HepG2 (cell line): ENCODE results near the gene NOXO1. TPM values are rescaled to one million over a fixed set of nuclear protein-coding genes. Genes with fewer than 3 reads are reported as not detected.
A peak's percentile ranks its signal among the peaks of the same experiment; 100 is the strongest.

Experiments
- DR1 ChIP-seq: sonication (generic); formaldehyde crosslinking; IDR thresholded peaks from 2 replicates; pipeline ENCODE4 v1.8.0; 2021; ENCODE audit warnings: mild to moderate bottlenecking, missing genetic modification reagents, inconsistent platforms
- HNRNPLL ChIP-seq: fragments of 200-400 bp; formaldehyde crosslinking; IDR thresholded peaks from 2 replicates; pipeline ENCODE4 v1.6.1; 2017; ENCODE audit warnings: mild to moderate bottlenecking, low read depth, low read length; ENCODE audit not compliant: poor library complexity, severe bottlenecking
- JUN ChIP-seq: sonication (generic); formaldehyde crosslinking; IDR thresholded peaks from 2 replicates; pipeline ENCODE4 v1.4.0; 2020; ENCODE audit warnings: mild to moderate bottlenecking, missing genetic modification reagents
- MTA3 ChIP-seq: sonication (generic); formaldehyde crosslinking; IDR thresholded peaks from 2 replicates; pipeline ENCODE4 v1.4.0; 2020; ENCODE audit warnings: missing genetic modification reagents
- NBN ChIP-seq: fragments of 450-650 bp; conservative IDR thresholded peaks from 2 replicates; pipeline ENCODE4 v1.6.1; 2017
- NR2F6 ChIP-seq, 2 experiments: IDR thresholded peaks; 2 replicates each; pipeline ENCODE4 v1.6.1; 2016; ENCODE audit warnings: antibody characterized with exemption in 1 of 2, mild to moderate bottlenecking in 1 of 2
- SIN3B ChIP-seq: fragments of 150-350 bp; IDR thresholded peaks from 2 replicates; pipeline ENCODE4 v1.6.1; 2014; ENCODE audit warnings: low read length
- SMAD3 ChIP-seq: sonication (generic); formaldehyde crosslinking; IDR thresholded peaks from 2 replicates; pipeline ENCODE4 v1.4.0; 2020; ENCODE audit warnings: missing genetic modification reagents
- SP5 ChIP-seq: IDR thresholded peaks from 2 replicates; pipeline ENCODE4 v1.6.1; 2016; ENCODE audit warnings: low read depth, borderline replicate concordance
- ZBTB38 ChIP-seq: sonication (generic); formaldehyde crosslinking; IDR thresholded peaks from 2 replicates; pipeline ENCODE4 v1.5.1; 2020; ENCODE audit warnings: mild to moderate bottlenecking, missing genetic modification reagents
- ZFP41 ChIP-seq: sonication (generic); formaldehyde crosslinking; IDR thresholded peaks from 2 replicates; pipeline ENCODE4 v1.4.0; 2020; ENCODE audit warnings: mild to moderate bottlenecking, missing genetic modification reagents, borderline replicate concordance
- ZNF124 ChIP-seq: sonication (generic); formaldehyde crosslinking; IDR thresholded peaks from 2 replicates; pipeline ENCODE4 v1.4.0; 2020; ENCODE audit warnings: missing genetic modification reagents
- ZNF30 ChIP-seq: sonication (generic); formaldehyde crosslinking; IDR thresholded peaks from 2 replicates; pipeline ENCODE4 v1.5.0; 2020; ENCODE audit warnings: mild to moderate bottlenecking, missing genetic modification reagents
- ZNF558 ChIP-seq: sonication (generic); formaldehyde crosslinking; IDR thresholded peaks from 2 replicates; pipeline ENCODE4 v1.9.0; 2022; ENCODE audit warnings: mild to moderate bottlenecking, missing genetic modification reagents, borderline replicate concordance
- ZNF670 ChIP-seq: sonication (generic); formaldehyde crosslinking; IDR thresholded peaks from 2 replicates; pipeline ENCODE4 v1.8.0; 2022; ENCODE audit warnings: mild to moderate bottlenecking, missing genetic modification reagents, borderline replicate concordance
- polyA plus RNA-seq, 8 experiments: library from polyadenylated mRNA; depleted of rRNA in 3 of 8; stranded (reverse) in 7 of 8; unstranded in 1 of 8; fragments of >200 nt; fragmentation: Illumina TruSeq in 4 of 8; extraction: Trizol in 4 of 8; gene quantifications; 2 replicates each; pipeline versions ENCODE4 v1.2.1 to v1.2.3, GENCODE V29; 2011 to 2016; ENCODE audit warnings: low read depth in 4 of 8, missing spikeins in 1 of 8, mixed read lengths in 1 of 8; ENCODE audit not compliant: insufficient read depth in 1 of 8
- total RNA-seq, 5 experiments: library from RNA; depleted of rRNA; stranded (reverse); fragments of >200 nt; fragmentation: Illumina TruSeq; extraction: Trizol; gene quantifications; 2 replicates each; pipeline ENCODE4 v1.2.3, GENCODE V29; 2016; ENCODE audit warnings: low read depth in 1 of 5
- TF ChIP-seq, protein P1 (sequence below): sonication (generic); formaldehyde crosslinking; IDR thresholded peaks from 2 replicates; pipeline ENCODE4 v1.4.0; 2020; ENCODE audit warnings: missing genetic modification reagents, borderline replicate concordance
- TF ChIP-seq, protein P2 (sequence below): sonication (generic); formaldehyde crosslinking; IDR thresholded peaks from 2 replicates; pipeline ENCODE4 v1.8.0; 2022; ENCODE audit warnings: mild to moderate bottlenecking, missing genetic modification reagents, borderline replicate concordance
- TF ChIP-seq, protein P3 (sequence below): sonication (generic); formaldehyde crosslinking; IDR thresholded peaks from 2 replicates; pipeline ENCODE4 v1.5.0; 2020; ENCODE audit warnings: mild to moderate bottlenecking, missing genetic modification reagents
- TF ChIP-seq, protein P4 (sequence below): sonication (generic); formaldehyde crosslinking; IDR thresholded peaks from 2 replicates; pipeline ENCODE4 v1.9.0; 2022; ENCODE audit warnings: low read depth, missing genetic modification reagents

The NOXO1 gene
- total and polyA plus RNA-seq, 2 of the 13 experiments (the other 11 are each of a cell fraction or from before 2014, with no cell fraction given), result 0.69 to 1.4 TPM

DNA sequence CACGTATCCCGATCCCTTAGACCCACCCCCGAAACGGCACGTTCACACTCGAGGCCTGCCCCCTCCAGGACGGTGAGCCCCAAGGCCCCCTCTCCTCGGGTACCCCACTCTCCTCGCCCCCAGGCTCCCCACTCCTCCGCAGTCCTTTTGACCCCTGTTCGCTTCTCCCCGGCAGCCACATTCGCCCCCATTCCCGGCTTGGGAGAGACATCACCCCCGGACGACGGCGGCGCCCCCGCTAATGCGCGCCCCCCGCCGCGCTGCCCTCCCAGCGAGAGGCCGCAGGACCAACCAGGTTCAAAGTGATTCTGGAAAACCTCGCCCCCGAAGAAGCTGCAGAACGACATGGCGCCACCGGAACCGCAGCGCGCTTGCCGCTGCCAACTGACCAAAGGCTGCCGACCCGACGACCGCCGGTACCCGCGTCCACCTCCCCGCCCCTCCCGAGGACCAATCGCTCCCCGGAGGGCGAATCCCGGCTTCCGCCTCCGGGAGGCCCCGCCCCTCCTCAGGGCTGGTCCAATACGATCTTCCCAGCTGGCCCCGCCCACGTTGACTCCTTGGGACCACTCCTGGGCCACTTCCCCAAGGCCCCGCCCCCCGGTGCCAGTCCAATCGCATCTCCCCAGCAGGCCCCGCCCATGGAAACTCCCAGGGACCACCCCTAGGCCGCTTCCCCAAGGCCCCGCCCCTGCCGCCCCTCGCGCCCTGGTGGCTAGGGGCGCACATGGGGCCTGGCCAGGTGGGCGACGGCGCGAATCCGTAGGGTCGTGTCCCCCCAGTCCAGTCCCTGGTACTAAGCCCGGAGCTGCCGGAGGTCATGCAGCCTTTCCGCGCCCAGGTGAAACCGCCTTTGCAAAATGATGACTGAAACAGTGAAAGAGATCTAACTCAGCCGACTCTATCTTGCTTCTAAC lies 38.2 kb downstream of the NOXO1 start, which contains the start of gene MSRB1 (continued):
- TF ChIP-seq, protein P1, sequence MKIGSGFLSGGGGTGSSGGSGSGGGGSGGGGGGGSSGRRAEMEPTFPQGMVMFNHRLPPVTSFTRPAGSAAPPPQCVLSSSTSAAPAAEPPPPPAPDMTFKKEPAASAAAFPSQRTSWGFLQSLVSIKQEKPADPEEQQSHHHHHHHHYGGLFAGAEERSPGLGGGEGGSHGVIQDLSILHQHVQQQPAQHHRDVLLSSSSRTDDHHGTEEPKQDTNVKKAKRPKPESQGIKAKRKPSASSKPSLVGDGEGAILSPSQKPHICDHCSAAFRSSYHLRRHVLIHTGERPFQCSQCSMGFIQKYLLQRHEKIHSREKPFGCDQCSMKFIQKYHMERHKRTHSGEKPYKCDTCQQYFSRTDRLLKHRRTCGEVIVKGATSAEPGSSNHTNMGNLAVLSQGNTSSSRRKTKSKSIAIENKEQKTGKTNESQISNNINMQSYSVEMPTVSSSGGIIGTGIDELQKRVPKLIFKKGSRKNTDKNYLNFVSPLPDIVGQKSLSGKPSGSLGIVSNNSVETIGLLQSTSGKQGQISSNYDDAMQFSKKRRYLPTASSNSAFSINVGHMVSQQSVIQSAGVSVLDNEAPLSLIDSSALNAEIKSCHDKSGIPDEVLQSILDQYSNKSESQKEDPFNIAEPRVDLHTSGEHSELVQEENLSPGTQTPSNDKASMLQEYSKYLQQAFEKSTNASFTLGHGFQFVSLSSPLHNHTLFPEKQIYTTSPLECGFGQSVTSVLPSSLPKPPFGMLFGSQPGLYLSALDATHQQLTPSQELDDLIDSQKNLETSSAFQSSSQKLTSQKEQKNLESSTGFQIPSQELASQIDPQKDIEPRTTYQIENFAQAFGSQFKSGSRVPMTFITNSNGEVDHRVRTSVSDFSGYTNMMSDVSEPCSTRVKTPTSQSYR (CRISPR knock-in tag), result peak; percentile 37; the same call in 1 of the 2 replicates
- 0 out of 2 replicates have a peak, but pooled peaks have one; percentile 71 for TF ChIP-seq ZNF558 (CRISPR knock-in tag)
- no peak for TF ChIP-seq NBN
- no peak for TF ChIP-seq SIN3B
- TF ChIP-seq SMAD3 (CRISPR knock-in tag), result peak; percentile 21; the same call in 1 of the 2 replicates
- 0 out of 2 replicates have a peak, but pooled peaks have one; percentile 16 for TF ChIP-seq ZNF124 (CRISPR knock-in tag)
- TF ChIP-seq JUN (CRISPR knock-in tag), result no peak; the same call in 1 of the 2 replicates
- TF ChIP-seq, protein P2, sequence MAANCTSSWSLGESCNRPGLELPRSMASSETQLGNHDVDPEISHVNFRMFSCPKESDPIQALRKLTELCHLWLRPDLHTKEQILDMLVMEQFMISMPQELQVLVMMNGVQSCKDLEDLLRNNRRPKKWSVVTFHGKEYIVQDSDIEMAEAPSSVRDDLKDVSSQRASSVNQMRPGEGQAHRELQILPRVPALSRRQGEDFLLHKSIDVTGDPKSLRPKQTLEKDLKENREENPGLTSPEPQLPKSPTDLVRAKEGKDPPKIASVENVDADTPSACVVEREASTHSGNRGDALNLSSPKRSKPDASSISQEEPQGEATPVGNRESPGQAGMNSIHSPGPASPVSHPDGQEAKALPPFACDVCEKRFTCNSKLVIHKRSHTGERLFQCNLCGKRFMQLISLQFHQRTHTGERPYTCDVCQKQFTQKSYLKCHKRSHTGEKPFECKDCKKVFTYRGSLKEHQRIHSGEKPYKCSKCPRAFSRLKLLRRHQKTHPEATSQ (CRISPR knock-in tag), result no peak; the same call in 1 of the 2 replicates
- no peak for TF ChIP-seq NR2F6 (IDR thresholded peaks at IDR 0.05)
- peak; percentile 32; the same call in 1 of the 2 replicates for TF ChIP-seq NR2F6 (CRISPR knock-in tag; IDR thresholded peaks at IDR 0.05)
- TF ChIP-seq SP5 (CRISPR knock-in tag), result peak; percentile 39; the same call in 1 of the 2 replicates
- TF ChIP-seq, protein P3, sequence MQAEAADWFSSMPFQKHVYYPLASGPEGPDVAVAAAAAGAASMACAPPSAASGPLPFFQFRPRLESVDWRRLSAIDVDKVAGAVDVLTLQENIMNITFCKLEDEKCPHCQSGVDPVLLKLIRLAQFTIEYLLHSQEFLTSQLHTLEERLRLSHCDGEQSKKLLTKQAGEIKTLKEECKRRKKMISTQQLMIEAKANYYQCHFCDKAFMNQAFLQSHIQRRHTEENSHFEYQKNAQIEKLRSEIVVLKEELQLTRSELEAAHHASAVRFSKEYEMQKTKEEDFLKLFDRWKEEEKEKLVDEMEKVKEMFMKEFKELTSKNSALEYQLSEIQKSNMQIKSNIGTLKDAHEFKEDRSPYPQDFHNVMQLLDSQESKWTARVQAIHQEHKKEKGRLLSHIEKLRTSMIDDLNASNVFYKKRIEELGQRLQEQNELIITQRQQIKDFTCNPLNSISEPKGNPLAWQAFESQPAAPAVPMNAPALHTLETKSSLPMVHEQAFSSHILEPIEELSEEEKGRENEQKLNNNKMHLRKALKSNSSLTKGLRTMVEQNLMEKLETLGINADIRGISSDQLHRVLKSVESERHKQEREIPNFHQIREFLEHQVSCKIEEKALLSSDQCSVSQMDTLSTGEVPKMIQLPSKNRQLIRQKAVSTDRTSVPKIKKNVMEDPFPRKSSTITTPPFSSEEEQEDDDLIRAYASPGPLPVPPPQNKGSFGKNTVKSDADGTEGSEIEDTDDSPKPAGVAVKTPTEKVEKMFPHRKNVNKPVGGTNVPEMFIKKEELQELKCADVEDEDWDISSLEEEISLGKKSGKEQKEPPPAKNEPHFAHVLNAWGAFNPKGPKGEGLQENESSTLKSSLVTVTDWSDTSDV (CRISPR knock-in tag), result no peak; the same call in 1 of the 2 replicates
- peak; percentile 88 for TF ChIP-seq ZBTB38 (CRISPR knock-in tag)
- peak; percentile 39 for TF ChIP-seq DR1 (CRISPR knock-in tag)
- TF ChIP-seq ZFP41, result no peak
- 0 out of 2 replicates have a peak, but pooled peaks have one; percentile 59 for TF ChIP-seq ZNF670 (CRISPR knock-in tag)
- TF ChIP-seq ZNF30 (CRISPR knock-in tag), result no peak
- TF ChIP-seq MTA3 (CRISPR knock-in tag), result no peak
- TF ChIP-seq, protein P4, sequence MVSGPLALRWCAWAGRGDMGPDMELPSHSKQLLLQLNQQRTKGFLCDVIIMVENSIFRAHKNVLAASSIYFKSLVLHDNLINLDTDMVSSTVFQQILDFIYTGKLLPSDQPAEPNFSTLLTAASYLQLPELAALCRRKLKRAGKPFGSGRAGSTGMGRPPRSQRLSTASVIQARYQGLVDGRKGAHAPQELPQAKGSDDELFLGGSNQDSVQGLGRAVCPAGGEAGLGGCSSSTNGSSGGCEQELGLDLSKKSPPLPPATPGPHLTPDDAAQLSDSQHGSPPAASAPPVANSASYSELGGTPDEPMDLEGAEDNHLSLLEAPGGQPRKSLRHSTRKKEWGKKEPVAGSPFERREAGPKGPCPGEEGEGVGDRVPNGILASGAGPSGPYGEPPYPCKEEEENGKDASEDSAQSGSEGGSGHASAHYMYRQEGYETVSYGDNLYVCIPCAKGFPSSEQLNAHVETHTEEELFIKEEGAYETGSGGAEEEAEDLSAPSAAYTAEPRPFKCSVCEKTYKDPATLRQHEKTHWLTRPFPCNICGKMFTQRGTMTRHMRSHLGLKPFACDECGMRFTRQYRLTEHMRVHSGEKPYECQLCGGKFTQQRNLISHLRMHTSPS, result 0 out of 2 replicates have a peak, but pooled peaks have one; percentile 25
- TF ChIP-seq HNRNPLL, result no peak
